ENCODE data around the gene DBH.

DNA sequence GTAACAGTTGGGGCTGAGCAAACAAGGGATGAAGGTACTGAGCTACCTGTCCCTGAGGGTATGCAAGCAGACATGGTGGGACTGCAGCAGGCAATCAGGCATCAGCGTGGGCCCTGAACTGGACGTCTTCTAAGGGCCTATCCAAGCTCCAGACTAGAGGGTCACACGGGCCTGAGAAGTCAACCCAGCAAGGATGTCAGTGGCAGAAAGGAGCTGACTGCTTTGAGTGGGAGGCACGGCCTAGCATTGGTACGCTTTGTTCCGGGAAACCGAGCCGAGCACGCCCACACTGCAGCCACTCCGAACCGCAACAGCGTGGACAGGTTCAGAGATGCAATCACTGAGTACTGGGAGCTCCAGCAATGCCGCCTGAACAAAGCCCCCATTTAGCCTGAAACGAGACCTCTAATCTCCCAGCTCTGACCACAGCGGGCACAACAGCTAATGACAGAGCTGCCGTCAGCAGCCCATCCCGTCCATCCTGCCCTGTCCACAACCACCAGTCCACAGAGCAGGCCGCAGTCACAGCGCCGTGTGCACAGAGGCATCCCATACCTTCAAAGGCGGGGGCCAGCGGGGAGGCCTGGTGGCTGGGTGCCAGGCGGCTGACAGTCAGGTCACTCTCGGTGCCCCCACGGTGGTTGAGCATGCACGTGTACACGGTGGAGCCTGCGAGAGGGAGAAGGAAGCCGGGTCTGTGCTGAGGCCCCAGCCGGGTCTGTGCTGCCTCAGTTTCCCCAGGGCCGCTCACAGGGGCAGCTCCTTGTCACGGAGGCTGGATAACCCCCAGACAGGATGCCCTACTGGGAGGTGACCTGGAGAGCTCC is 57.8 kb downstream of the DBH start:
- TF ChIP-seq, protein P1, sequence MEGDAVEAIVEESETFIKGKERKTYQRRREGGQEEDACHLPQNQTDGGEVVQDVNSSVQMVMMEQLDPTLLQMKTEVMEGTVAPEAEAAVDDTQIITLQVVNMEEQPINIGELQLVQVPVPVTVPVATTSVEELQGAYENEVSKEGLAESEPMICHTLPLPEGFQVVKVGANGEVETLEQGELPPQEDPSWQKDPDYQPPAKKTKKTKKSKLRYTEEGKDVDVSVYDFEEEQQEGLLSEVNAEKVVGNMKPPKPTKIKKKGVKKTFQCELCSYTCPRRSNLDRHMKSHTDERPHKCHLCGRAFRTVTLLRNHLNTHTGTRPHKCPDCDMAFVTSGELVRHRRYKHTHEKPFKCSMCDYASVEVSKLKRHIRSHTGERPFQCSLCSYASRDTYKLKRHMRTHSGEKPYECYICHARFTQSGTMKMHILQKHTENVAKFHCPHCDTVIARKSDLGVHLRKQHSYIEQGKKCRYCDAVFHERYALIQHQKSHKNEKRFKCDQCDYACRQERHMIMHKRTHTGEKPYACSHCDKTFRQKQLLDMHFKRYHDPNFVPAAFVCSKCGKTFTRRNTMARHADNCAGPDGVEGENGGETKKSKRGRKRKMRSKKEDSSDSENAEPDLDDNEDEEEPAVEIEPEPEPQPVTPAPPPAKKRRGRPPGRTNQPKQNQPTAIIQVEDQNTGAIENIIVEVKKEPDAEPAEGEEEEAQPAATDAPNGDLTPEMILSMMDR (IDR thresholded peaks at IDR 0.05), result no peak
- TF ChIP-seq POLR2A (IDR thresholded peaks at IDR 0.05) (no peak), EP300 (IDR thresholded peaks at IDR 0.05) (no peak), POLR2AphosphoS5 (IDR thresholded peaks at IDR 0.05) (no peak)

All from stomach (tissue), 4 donors.